M059J (cell line): ENCODE measurements around the gene ZNF540. TPM values are rescaled to one million over a fixed set of nuclear protein-coding genes. Genes with fewer than 3 reads are reported as not detected.
"Not testable (repeated sequence)": the region's sequence is repeated elsewhere in the genome, so short reads cannot be mapped to it uniquely, and the experiment has no call there.

Experiments used
- DNase-seq: peaks from one replicate; pipeline ENCODE4 v3.0.0-alpha.2; 2012; ENCODE audit warnings: low read depth
- total RNA-seq: library from RNA; depleted of rRNA; stranded (reverse); fragments of >200 nt; shearing (Covaris generic); gene quantifications from 2 replicates; pipeline ENCODE4 v1.2.3, GENCODE V29; 2014; rRNA removed

Gene ZNF540
- 1.8 TPM in 1 of 2 replicates, not detected in the other for total RNA-seq

- DNase-seq, result peak; percentile 93
Measured at GRCh38 chr19:37594304-37594981, at the start of gene ZNF540, which contains the start of gene ZNF571. ZNF540 (plus strand) TSS chr19:37594876; CDS start chr19:37598448, 3,572 bp downstream. ZNF571 (minus strand) TSS chr19:37594792; CDS start chr19:37586676, 8,116 bp downstream.

- no peak for DNase-seq
Measured at GRCh38 chr19:37551129-37551993, 43.3 kb upstream of the ZNF540 start.

- no peak for DNase-seq
Measured at GRCh38 chr19:37563518-37563917, 31.2 kb upstream of the ZNF540 start.

GRCh38 chr19:37564624-37565369 lies 29.9 kb upstream of the ZNF540 start:
- DNase-seq, result no peak

- no peak for DNase-seq
Measured at GRCh38 chr19:37565370-37565669, 29.4 kb upstream of the ZNF540 start.

- DNase-seq, result peak; percentile 36
Measured at GRCh38 chr19:37572203-37572602, 22.5 kb upstream of the ZNF540 start.

- no peak for DNase-seq
Measured at GRCh38 chr19:37583340-37583739, 11.3 kb upstream of the ZNF540 start.

GRCh38 chr19:37593996-37594303 lies 726 bp upstream of the ZNF540 start:
- DNase-seq, result no peak

GRCh38 chr19:37594982-37595382 lies 306 bp downstream of the ZNF540 start:
- no peak for DNase-seq

GRCh38 chr19:37635076-37636056 lies 40.7 kb downstream of the ZNF540 start:
- DNase-seq, result no peak

GRCh38 chr19:37654118-37654517 lies 59.4 kb downstream of the ZNF540 start:
- DNase-seq, result peak; percentile 15

- peak; percentile 60 for DNase-seq
Measured at GRCh38 chr19:37654629-37655300, 60.1 kb downstream of the ZNF540 start.

GRCh38 chr19:37655301-37655688 lies 60.6 kb downstream of the ZNF540 start, which contains the start of gene ZFP30:
ZFP30 (minus strand) TSS chr19:37655465; CDS start chr19:37647822, 7,643 bp downstream.
- DNase-seq, result peak; percentile 83

GRCh38 chr19:37655689-37656371 lies 61.2 kb downstream of the ZNF540 start:
- peak; percentile 82 for DNase-seq

GRCh38 chr19:37657157-37657556 lies 62.5 kb downstream of the ZNF540 start:
- DNase-seq, result not testable (repeated sequence)

Other genes with a start within 250 kb of the ZNF540 start
- 4.1 and 4.6 TPM in 2 replicates for gene ZNF527, start 223.8 kb upstream of the ZNF540 start, total RNA-seq
- gene ZNF569, start 127.4 kb upstream of the ZNF540 start, total RNA-seq, result 6.9 and 7.2 TPM in 2 replicates
- gene ZNF570, start 125.5 kb upstream of the ZNF540 start, total RNA-seq, result 3.9 and 6.6 TPM in 2 replicates
- gene ZNF793, start 87.9 kb upstream of the ZNF540 start, total RNA-seq, result 3.8 and 6.0 TPM in 2 replicates
- gene ZNF571, start 84 bp upstream of the ZNF540 start, total RNA-seq, result 1.6 and 4.4 TPM in 2 replicates
- 5.8 and 10.5 TPM in 2 replicates for gene ZFP30, start 60.6 kb downstream of the ZNF540 start, total RNA-seq
- gene ZNF607, start 124.9 kb downstream of the ZNF540 start, total RNA-seq, result 1.6 and 4.8 TPM in 2 replicates
- 3.4 and 3.8 TPM in 2 replicates for gene ZNF573, start 184.7 kb downstream of the ZNF540 start, total RNA-seq